A673 (cell line): ENCODE results near the gene GSE1. TPM values are rescaled to one million over a fixed set of nuclear protein-coding genes. Genes with fewer than 3 reads are reported as not detected.

Experiments
- BruUV-seq: library from RNA; stranded (reverse); fragments of 400-500 nt; replicated peaks from 2 replicates; lab custom pipeline; 2021; lab: Mats Ljungman, UMichigan
- CTCF ChIA-PET: fragments of 300-600 bp; sonication (Branson Sonifier 250); formaldehyde crosslinking; loops from one replicate; lab custom pipeline; 2022; ENCODE audit warnings: antibody characterized with exemption; lab: Charles Lee
- POLR2A ChIA-PET: fragments of 300-600 bp; sonication (Branson Sonifier 250); formaldehyde crosslinking; loops from one replicate; lab custom pipeline; 2022; ENCODE audit warnings: antibody characterized with exemption; ENCODE audit not compliant: low non-redundant PET; lab: Charles Lee
- DNase-seq: peaks from one replicate; pipeline ENCODE4 v3.0.0-alpha.2; 2015; ENCODE audit warnings: low spot score
- H3K27ac ChIP-seq: fragments of 200-600 bp; sonication (generic); 2 replicates; pipeline ENCODE4 v1.5.1; 2016; ENCODE audit warnings: mixed run types, low read depth, mild to moderate bottlenecking, mixed read lengths, antibody characterized with exemption, low read length; ENCODE audit not compliant: poor library complexity, severe bottlenecking
- H3K27me3 ChIP-seq: fragments of 200-600 bp; sonication (generic); replicated peaks from 2 replicates; pipeline ENCODE4 v1.6.1; 2017; ENCODE audit warnings: mixed run types, low read depth, mild to moderate bottlenecking, mixed read lengths, antibody characterized with exemption, low read length; ENCODE audit not compliant: insufficient read depth, poor library complexity
- H3K36me3 ChIP-seq: fragments of 200-600 bp; sonication (generic); 2 replicates; pipeline ENCODE4 v1.6.1; 2016; ENCODE audit warnings: mixed run types, mild to moderate bottlenecking, mixed read lengths, antibody characterized with exemption, low read length; ENCODE audit not compliant: insufficient read depth, poor library complexity, severe bottlenecking
- H3K4me1 ChIP-seq: fragments of 200-600 bp; sonication (generic); 2 replicates; pipeline ENCODE4 v1.6.1; 2017; ENCODE audit warnings: mixed run types, mild to moderate bottlenecking, mixed read lengths, antibody characterized with exemption, low read length; ENCODE audit not compliant: insufficient read depth, poor library complexity, severe bottlenecking
- H3K4me3 ChIP-seq: fragments of 200-600 bp; sonication (generic); 2 replicates; pipeline ENCODE4 v1.5.1; 2016; ENCODE audit warnings: low read depth, mixed run types, mild to moderate bottlenecking, mixed read lengths, low read length; ENCODE audit not compliant: poor library complexity, severe bottlenecking
- H3K9me3 ChIP-seq: fragments of 200-600 bp; sonication (generic); 2 replicates; pipeline ENCODE4 v1.6.1; 2016; ENCODE audit warnings: mixed run types, low read depth, mild to moderate bottlenecking, mixed read lengths, antibody characterized with exemption, low read length; ENCODE audit not compliant: poor library complexity, severe bottlenecking
- EZH2 ChIP-seq: fragments of 200-600 bp; sonication (generic); IDR thresholded peaks from 2 replicates; pipeline ENCODE4 v1.6.1; 2017; ENCODE audit warnings: borderline replicate concordance, low read depth, mild to moderate bottlenecking, mixed read lengths, antibody characterized with exemption, low read length; ENCODE audit not compliant: poor library complexity, severe bottlenecking
- intact Hi-C: fragments of 100-400 bp; cut with micrococcal nuclease; formaldehyde crosslinking; loops from one replicate; pipeline ENCODE4 v1.10.0; 2022; ENCODE audit not compliant: unreplicated experiment
- total RNA-seq: library from RNA; stranded (reverse); gene quantifications from 2 replicates; pipeline ENCODE4 v1.2.3, GENCODE V29; 2021
- TF ChIP-seq, protein P1 (sequence below): fragments of 300-800, 200-600 bp; sonication (generic); conservative IDR thresholded peaks from 2 replicates; pipeline ENCODE4 v1.5.1; 2017; ENCODE audit warnings: low read depth, mild to moderate bottlenecking, antibody characterized with exemption, low read length, moderate library complexity, mixed read lengths

The GSE1 gene
- total RNA-seq, 1 experiment from 2014 or later, result 64.2 TPM

GRCh38 chr16:85612191-85612800 is 826 bp upstream of the GSE1 start:
- ChIA-PET POLR2A (no interaction called here), CTCF (no interaction called here)
- Histone ChIP-seq H3K27me3 (no peaks in the 10 kb centered on the region), H3K4me3 (peak overlapping the region; percentile 86), H3K4me1 (peaks cover 65% of the 10 kb centered on the region), H3K36me3 (no peaks in the 10 kb centered on the region), H3K27ac (peak overlapping the region; percentile 90), H3K9me3 (no peaks in the 10 kb centered on the region)
- BruUV-seq, result no TSS peak
- TF ChIP-seq, protein P1, sequence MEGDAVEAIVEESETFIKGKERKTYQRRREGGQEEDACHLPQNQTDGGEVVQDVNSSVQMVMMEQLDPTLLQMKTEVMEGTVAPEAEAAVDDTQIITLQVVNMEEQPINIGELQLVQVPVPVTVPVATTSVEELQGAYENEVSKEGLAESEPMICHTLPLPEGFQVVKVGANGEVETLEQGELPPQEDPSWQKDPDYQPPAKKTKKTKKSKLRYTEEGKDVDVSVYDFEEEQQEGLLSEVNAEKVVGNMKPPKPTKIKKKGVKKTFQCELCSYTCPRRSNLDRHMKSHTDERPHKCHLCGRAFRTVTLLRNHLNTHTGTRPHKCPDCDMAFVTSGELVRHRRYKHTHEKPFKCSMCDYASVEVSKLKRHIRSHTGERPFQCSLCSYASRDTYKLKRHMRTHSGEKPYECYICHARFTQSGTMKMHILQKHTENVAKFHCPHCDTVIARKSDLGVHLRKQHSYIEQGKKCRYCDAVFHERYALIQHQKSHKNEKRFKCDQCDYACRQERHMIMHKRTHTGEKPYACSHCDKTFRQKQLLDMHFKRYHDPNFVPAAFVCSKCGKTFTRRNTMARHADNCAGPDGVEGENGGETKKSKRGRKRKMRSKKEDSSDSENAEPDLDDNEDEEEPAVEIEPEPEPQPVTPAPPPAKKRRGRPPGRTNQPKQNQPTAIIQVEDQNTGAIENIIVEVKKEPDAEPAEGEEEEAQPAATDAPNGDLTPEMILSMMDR, result no peak
- TF ChIP-seq EZH2, result no peak
- intact Hi-C loops, result loop anchor here (5.0 kb wide), 3 partner anchors 40 to 495 kb away; no protein-coding TSS in a partner anchor
- DNase-seq, result peak; percentile 85

DNA sequence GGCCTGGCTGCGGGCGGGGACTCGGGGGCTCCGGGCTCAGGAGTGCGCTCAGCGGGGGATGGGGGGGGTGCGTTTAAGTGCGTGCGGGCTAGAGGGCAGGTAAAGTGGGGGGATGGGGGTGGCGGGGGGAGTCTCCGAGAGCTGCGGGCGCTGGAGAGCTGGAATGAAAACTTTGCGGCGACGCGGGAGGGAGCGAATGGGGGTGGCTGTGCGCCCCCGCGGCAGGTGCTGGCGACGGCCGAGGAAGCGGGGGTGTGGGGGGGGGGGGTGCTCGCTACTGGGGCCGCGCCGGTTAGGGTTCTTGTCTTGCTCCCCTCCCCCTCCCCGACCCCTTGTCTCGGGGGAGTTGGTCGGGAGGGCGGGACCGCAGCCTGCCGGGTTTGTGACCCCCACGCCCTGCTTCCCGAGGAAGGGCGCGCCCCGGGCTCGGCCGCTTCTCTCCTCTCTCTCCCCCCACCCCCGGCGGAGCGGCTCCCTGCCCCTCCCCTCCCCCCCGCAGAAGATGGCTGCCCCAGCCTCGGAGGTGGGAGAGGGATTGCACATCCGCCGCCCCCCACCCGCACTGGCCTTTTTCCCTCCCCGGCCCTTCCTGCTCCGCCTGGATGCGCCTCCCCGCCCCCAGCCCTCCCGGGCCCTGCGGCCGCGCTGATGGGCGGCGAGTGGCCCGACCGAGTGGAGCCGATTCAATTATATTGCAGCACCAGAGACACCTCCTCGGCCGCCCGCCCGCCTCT is 649 bp downstream of the GSE1 start:
- H3K27me3 ChIP-seq, result no peaks in the 10 kb centered on the region
- H3K36me3 ChIP-seq, result no peaks in the 10 kb centered on the region
- H3K4me1 ChIP-seq, result peaks cover 57% of the 10 kb centered on the region
- ChIA-PET CTCF (interaction anchor here (0.8 kb wide), 1 partner anchor 347 kb away, joined by 4 read pairs; no protein-coding TSS in a partner anchor), POLR2A (interaction anchor here (0.7 kb wide), 1 partner anchor 324 kb away, joined by 3 read pairs; no protein-coding TSS in a partner anchor)
- peak overlapping the region; percentile 86 for H3K4me3 ChIP-seq
- H3K9me3 ChIP-seq, result no peaks in the 10 kb centered on the region
- DNase-seq, result peak; percentile 71
- BruUV-seq, result no TSS peak
- intact Hi-C loops, result loop anchor here (5.0 kb wide), 3 partner anchors 41 to 496 kb away; no protein-coding TSS in a partner anchor
- TF ChIP-seq, protein P1, result no peak
- no peak for TF ChIP-seq EZH2
- H3K27ac ChIP-seq, result peak overlapping the region; percentile 77

DNA sequence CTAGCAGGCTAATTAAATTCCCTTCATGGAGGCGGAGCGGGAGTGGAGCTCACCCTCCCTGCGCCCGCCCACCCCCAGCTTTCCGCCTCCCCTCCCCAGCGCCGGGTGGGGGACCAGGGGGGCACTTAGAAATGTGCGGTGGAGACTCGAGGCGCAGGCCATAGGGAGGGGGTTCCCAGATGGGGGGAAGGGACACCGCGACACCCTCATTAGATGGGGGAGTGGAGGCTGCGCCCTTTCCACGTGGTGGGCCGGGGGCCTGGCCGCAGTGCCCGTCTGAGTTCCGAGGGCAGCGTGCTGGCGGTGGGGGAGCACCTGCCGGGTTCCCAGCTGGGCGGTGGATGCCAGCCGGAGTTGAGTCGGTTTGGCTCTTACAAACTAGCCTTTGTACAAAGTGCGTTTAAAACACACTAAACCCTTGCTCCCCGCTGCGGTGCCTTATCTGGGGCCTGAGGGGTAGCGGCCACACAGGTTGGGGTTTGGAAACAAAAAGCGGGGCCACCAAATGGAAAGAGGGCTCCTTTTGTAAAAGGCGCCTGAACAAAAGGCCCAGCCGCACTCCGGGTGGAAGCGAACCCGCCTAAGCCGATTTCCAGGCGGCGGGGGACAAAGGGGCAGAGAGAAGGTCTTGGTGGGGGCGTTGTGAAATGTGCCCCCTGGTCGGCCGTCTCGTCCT is 1.4 kb downstream of the GSE1 start:
- intact Hi-C loops, result loop anchor here (5.0 kb wide), 3 partner anchors 42 to 497 kb away; no protein-coding TSS in a partner anchor
- no peak for TF ChIP-seq EZH2
- TF ChIP-seq, protein P1, result no peak
- CTCF ChIA-PET, result interaction anchor here (0.8 kb wide), 1 partner anchor 348 kb away, joined by 4 read pairs; no protein-coding TSS in a partner anchor
- H3K9me3 ChIP-seq, result no peaks in the 10 kb centered on the region
- H3K36me3 ChIP-seq, result no peaks in the 10 kb centered on the region
- no peak for DNase-seq
- no peaks in the 10 kb centered on the region for H3K27me3 ChIP-seq
- H3K27ac ChIP-seq, result peak overlapping the region; percentile 54
- POLR2A ChIA-PET, result interaction anchor here (0.7 kb wide), 1 partner anchor 325 kb away, joined by 3 read pairs; no protein-coding TSS in a partner anchor
- peak overlapping the region; percentile 86 for H3K4me3 ChIP-seq
- no TSS peak for BruUV-seq
- peaks cover 65% of the 10 kb centered on the region for H3K4me1 ChIP-seq
